Gastrocnemius medialis (tissue), 4 donors: ENCODE measurements around the gene RHBDD1.

Source experiments
- POLR2A ChIP-seq, 2 donors: fragments of 450-650 bp; IDR thresholded peaks; one replicate each; pipeline ENCODE4 v1.6.1; 2017; ENCODE audit warnings: antibody characterized with exemption in 2 of 2, mild to moderate bottlenecking in 2 of 2, moderate library complexity in 2 of 2
- TF ChIP-seq, protein P1 (sequence below), 5 experiments: fragments of 450-650 bp in 3 of 5; fragments of 200-600 bp in 2 of 5; sonication (generic) in 2 of 5; IDR thresholded peaks in 4 of 5; conservative IDR thresholded peaks in 1 of 5; 1 replicate in 4 of 5; 2 replicates in 1 of 5; pipeline ENCODE4 v1.5.1; 2016 to 2019; ENCODE audit warnings: antibody characterized with exemption in 5 of 5, mild to moderate bottlenecking in 3 of 5, moderate library complexity in 3 of 5

- TF ChIP-seq, protein P1, sequence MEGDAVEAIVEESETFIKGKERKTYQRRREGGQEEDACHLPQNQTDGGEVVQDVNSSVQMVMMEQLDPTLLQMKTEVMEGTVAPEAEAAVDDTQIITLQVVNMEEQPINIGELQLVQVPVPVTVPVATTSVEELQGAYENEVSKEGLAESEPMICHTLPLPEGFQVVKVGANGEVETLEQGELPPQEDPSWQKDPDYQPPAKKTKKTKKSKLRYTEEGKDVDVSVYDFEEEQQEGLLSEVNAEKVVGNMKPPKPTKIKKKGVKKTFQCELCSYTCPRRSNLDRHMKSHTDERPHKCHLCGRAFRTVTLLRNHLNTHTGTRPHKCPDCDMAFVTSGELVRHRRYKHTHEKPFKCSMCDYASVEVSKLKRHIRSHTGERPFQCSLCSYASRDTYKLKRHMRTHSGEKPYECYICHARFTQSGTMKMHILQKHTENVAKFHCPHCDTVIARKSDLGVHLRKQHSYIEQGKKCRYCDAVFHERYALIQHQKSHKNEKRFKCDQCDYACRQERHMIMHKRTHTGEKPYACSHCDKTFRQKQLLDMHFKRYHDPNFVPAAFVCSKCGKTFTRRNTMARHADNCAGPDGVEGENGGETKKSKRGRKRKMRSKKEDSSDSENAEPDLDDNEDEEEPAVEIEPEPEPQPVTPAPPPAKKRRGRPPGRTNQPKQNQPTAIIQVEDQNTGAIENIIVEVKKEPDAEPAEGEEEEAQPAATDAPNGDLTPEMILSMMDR (IDR thresholded peaks at IDR 0.05 in 4 of 5, conservative IDR thresholded peaks at IDR 0.05 in 1 of 5), result no peak
- TF ChIP-seq POLR2A (IDR thresholded peaks at IDR 0.05), result no peak
Observed at GRCh38 chr2:226943862-226944620, 108.2 kb downstream of the RHBDD1 start.
